ENCODE measurements around the gene PICK1.

The PICK1 gene

DNA sequence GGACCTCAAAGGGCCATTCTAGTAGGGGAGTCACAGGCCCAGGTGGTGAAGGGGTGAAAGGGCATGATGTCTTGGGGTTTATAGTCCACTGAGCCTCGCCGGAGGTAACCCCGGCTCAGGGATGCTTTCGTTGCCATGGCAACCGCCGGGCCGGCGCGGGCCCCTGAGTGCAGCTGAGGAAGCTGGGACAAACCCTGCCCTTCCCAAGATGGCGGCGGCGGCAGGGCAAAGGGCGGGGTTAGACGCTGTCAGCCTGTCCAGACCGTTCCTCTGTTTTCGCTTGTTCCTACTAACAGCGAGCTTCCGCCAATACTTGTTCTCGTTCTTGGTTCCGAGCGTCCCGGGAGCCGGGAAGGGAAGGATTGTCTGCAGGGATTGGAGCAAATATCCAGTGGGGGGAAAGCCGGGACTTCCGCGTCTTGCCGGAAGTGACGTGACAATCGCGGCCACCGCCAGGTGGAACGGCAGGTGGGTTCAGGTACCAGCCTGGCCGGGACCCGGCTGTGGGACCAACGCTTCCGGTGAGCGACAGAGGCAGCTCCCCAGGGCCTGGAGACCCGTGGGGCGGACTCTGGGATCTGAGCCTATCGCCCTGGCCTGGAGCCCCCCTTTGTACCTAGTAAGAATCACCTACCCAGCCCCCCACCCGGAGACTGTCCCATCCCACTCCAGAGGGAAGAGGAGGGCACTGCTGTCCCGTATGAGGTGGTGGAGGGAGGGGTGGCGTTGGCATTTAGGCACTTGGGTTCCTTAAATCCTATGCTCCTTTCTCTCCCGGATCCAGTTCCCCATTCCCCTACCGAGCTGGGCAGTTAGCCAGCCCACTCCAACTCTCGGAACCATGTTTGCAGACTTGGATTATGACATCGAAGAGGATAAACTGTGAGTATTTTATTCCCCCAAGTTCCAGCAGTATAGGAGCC lies at the start of gene PICK1:
Gene PICK1, plus strand, starts transcription at position 436 of the 923 bp plus-strand sequence. Its CDS starts 406 bp downstream, at position 842.
- H3K9ac ChIP-seq (ENCODE audit: low read length), result peak within 1 kb of the TSS; percentile 77
- peak within 1 kb of the TSS; percentile 89 for H3K4me3 ChIP-seq (ENCODE audit: low read length)

DNA sequence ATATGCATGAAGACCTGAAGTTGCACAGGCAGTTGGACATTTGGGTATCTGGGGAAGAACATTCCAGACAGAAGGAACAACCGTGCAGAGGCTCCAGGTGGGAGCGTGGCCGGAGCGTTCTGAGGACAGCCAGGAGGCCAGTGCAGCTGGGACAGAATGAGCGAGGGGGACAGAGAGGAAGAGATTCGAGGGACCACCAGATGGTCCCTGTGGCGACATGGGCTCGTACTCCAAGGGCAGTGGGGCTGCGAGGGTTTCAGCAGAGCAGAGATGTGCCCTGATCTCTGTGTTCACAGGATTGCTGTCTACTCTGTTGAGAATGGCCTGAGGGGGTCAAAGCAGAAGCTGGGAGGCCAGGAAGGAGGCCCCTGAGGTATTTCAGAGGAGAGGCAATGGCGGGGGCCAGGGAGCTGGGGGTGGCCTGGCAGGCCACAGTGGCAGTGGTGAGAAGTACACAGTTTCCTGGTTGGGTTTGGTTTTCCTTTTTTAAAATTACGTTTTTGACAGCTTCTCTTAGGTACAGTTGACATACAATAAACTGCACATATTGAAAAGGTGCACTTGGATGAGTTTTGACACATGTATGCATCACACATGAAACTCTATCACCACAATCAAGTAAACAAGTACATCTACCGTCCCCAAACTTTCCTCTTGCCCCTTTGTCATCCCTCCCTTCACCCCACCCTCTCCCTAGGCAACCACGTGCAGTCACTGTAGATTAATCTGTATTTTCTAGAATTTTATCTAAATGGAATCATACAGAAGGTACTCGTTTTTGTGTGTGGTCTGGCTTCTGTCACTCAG lies 48.0 kb upstream of the PICK1 start:
- no peaks in the 10 kb centered on the region for H3K9me3 ChIP-seq (ENCODE audit: control insufficient read depth, low read depth, low read length)
- H3K4me1 ChIP-seq (ENCODE audit: control insufficient read depth, low read depth, low read length), result no peaks in the 10 kb centered on the region
- no peak overlapping the region for H3K4me3 ChIP-seq (ENCODE audit: low read length)
- no peaks in the 10 kb centered on the region for H3K36me3 ChIP-seq (ENCODE audit: control insufficient read depth, low read depth, low read length)
- no peak overlapping the region for H3K9ac ChIP-seq (ENCODE audit: low read length)
- no peak overlapping the region for H3K27ac ChIP-seq (ENCODE audit: low read length)
- no peaks in the 10 kb centered on the region for H3K27me3 ChIP-seq (ENCODE audit: control insufficient read depth, insufficient read depth, low read length)

More for the DNA sequence above, at the start of gene PICK1:
- Histone ChIP-seq H3K27me3 (ENCODE audit: control insufficient read depth, insufficient read depth, low read length) (no peaks in the 10 kb centered on the region), H3K4me1 (ENCODE audit: control insufficient read depth, low read depth, low read length) (no peaks in the 10 kb centered on the region), H3K27ac (ENCODE audit: low read length) (peak within 1 kb of the TSS; percentile 97), H3K36me3 (ENCODE audit: control insufficient read depth, low read depth, low read length) (no peaks in the 10 kb centered on the region), H3K9me3 (ENCODE audit: control insufficient read depth, low read depth, low read length) (no peaks in the 10 kb centered on the region)

DNA sequence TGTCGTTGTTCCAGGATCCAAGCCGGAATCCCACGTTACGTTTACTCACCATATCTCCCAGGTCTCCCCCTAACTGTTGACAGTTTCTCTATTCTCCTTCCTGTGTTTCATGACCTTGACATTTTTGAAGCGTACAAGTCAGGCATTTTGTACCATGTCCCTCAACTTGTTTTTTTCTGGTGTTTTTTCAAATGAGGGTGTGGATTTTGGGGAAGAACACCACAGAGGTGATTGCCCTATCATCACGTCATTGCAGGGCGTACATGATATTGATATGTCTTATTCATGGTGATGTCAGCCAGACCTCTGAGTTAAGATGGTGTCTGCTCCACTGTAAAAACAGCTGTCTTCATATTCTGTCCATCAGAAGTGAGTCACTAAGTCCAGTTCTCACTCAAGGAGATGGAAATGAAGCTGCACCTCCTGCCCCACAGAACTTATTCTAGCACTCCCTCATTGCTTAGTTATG lies 44.6 kb upstream of the PICK1 start:
- Histone ChIP-seq H3K27ac (ENCODE audit: low read length) (no peak overlapping the region), H3K36me3 (ENCODE audit: control insufficient read depth, low read depth, low read length) (no peaks in the 10 kb centered on the region)

DNA sequence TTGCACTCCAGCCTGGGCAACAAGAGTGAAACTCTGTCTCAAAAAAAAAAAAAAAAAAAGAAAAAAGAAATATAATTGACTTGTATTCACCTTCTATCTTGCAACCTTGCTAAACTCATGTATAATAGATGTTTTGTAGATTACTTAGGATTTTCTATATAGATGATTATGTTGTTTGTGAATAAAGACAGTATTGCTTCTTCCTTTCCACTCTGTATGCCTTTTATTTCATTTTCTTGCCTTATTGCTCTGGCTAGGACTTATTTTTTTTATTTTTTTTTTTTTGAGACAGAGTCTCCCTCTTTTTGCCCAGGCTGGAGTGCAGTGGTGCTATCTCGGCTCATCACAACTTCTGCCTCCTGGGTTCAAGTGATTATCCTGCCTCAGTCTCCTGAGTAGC lies 43.1 kb upstream of the PICK1 start:
- no peak overlapping the region for H3K9ac ChIP-seq (ENCODE audit: low read length)
- H3K4me3 ChIP-seq (ENCODE audit: low read length), result no peak overlapping the region
- H3K27ac ChIP-seq (ENCODE audit: low read length), result no peak overlapping the region
- H3K27me3 ChIP-seq (ENCODE audit: control insufficient read depth, insufficient read depth, low read length), result no peaks in the 10 kb centered on the region
- H3K4me1 ChIP-seq (ENCODE audit: control insufficient read depth, low read depth, low read length), result no peaks in the 10 kb centered on the region
- no peaks in the 10 kb centered on the region for H3K36me3 ChIP-seq (ENCODE audit: control insufficient read depth, low read depth, low read length)
- no peaks in the 10 kb centered on the region for H3K9me3 ChIP-seq (ENCODE audit: control insufficient read depth, low read depth, low read length)

More for the DNA sequence above, 44.6 kb upstream of the PICK1 start:
- Histone ChIP-seq H3K9ac (ENCODE audit: low read length) (no peak overlapping the region), H3K4me3 (ENCODE audit: low read length) (no peak overlapping the region), H3K27me3 (ENCODE audit: control insufficient read depth, insufficient read depth, low read length) (no peaks in the 10 kb centered on the region), H3K9me3 (ENCODE audit: control insufficient read depth, low read depth, low read length) (no peaks in the 10 kb centered on the region), H3K4me1 (ENCODE audit: control insufficient read depth, low read depth, low read length) (no peaks in the 10 kb centered on the region)

DNA sequence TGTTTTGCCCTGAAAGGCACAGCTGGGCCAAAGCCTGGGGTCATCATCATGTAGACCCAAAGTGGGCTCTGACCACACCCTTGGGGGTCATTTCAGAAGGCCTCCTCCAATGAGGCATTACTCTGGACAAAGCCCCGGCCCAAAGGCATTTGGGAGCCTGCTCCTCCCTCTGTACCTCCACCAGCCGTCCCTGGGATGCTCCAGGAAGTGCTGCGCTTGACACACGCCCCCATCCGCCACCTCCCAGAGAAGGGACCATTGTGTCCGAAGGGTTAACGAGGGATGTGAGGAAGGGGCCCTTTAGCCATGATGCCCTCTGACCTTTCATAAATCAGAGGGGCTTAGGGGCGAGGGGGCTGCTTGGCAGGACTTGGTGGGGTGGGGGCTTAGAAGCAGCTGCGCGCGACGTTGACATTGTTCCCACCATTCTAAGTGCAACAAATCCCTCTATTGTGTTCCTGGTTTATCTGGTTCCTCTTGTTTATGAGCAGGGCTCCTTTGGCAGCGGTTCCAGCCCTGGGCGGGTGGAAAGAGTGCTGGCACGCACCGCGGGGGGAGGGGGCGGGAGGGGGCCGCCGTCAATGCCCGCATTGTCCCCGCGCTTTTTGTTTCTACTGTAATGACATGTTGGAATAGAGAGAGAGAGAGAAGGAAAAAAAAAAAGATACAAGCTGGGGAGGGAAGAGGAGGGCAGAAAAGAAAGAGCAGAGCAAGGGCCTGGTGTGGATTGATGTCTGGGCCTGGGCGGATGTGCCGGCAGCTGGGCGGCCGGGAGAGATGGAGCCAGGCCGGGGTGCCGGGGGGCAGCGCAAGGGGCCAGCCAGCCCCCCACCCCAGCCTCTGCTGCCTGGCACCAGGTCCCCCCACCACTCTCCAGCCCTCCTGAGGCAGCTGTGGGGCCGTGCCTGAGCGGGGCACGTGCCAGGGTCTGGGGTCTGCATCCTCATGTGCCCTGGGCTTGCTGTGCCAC lies 40.7 kb upstream of the PICK1 start:
- no peak overlapping the region for H3K27ac ChIP-seq (ENCODE audit: low read length)
- no peaks in the 10 kb centered on the region for H3K4me1 ChIP-seq (ENCODE audit: control insufficient read depth, low read depth, low read length)
- H3K27me3 ChIP-seq (ENCODE audit: control insufficient read depth, insufficient read depth, low read length), result no peaks in the 10 kb centered on the region
- no peak overlapping the region for H3K4me3 ChIP-seq (ENCODE audit: low read length)
- H3K36me3 ChIP-seq (ENCODE audit: control insufficient read depth, low read depth, low read length), result no peaks in the 10 kb centered on the region
- no peak overlapping the region for H3K9ac ChIP-seq (ENCODE audit: low read length)
- H3K9me3 ChIP-seq (ENCODE audit: control insufficient read depth, low read depth, low read length), result no peaks in the 10 kb centered on the region

DNA sequence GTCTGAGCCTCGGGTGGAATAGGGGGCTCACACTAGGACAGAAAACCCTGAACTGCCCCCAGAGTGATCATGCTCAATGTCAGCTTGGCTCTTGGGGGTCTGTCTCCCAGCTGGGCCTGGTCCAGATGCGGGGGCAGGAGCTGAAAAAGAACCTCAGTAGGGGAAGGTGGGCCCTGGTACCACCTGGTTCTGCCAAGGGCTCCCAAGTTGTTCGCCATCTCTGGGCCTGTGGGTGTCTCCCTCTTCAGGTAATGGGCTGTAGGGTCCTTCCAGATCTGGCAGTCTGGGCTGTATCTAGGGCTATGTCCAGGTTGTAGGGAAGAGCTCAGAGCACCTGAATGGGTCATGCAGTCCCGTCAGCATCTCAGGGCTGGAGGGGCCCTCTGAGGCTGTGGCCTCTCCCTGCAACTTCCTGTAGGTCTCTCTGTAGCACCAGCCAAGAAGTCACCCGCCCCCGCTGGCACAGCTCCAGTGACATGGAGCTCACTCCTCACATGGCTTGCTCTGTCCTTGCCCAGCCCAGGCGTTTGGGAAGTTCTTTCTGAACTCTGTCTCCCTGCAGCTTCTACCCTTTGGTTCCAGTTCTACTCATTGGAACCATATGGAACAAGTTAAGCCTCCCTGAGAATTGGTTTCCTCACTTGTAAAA lies 39.8 kb upstream of the PICK1 start:
- H3K36me3 ChIP-seq (ENCODE audit: control insufficient read depth, low read depth, low read length), result no peaks in the 10 kb centered on the region
- H3K9me3 ChIP-seq (ENCODE audit: control insufficient read depth, low read depth, low read length), result no peaks in the 10 kb centered on the region
- H3K27ac ChIP-seq (ENCODE audit: low read length), result no peak overlapping the region
- no peaks in the 10 kb centered on the region for H3K27me3 ChIP-seq (ENCODE audit: control insufficient read depth, insufficient read depth, low read length)
- no peaks in the 10 kb centered on the region for H3K4me1 ChIP-seq (ENCODE audit: control insufficient read depth, low read depth, low read length)
- H3K4me3 ChIP-seq (ENCODE audit: low read length), result no peak overlapping the region
- no peak overlapping the region for H3K9ac ChIP-seq (ENCODE audit: low read length)

DNA sequence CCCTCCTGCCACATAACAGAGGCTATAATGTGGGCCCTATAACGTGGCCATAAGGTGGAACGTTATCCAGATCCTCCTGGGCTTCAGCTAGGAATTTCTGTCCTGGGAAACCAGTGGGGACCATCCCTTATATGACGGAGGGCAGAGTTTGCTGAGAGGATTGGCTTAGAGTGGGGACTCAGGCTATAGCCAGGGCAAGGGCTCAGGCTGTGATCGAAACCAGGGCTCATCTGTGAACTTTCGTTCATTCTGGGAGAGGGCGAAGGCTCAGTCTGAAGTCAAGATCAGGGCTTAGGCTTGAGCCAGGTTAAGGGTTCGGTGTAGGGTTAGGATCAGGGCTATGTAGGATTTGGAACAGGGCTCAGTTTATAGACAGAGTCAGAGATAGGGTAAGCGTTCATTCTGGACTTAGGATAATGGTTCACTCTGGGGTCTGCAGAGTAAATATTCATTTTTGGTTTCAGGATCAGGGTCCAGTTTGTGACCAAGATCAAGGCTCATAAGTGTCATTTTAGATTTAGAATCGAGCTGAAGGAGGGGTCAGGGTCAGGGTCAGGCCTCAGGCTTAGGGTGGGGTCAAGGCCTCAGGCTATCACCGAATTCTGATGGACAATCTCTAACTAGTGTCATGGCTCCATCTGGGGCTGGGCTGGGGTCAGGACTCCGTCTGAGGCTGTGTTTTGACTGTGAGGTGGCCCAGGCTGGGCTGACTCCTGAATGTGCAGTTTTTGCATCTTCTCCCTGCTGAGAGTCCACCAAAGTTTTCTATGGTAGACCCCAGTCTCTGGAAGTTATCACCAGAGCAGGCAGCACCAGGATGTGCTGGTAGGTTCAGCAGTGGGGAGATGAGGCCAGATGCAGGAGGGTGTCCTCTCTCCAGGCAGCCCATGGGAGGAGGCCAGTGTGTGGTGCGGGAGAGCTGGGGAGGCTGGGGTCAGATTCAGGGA lies 39.0 kb upstream of the PICK1 start:
- H3K27me3 ChIP-seq (ENCODE audit: control insufficient read depth, insufficient read depth, low read length), result no peaks in the 10 kb centered on the region
- no peak overlapping the region for H3K27ac ChIP-seq (ENCODE audit: low read length)
- H3K36me3 ChIP-seq (ENCODE audit: control insufficient read depth, low read depth, low read length), result no peaks in the 10 kb centered on the region
- H3K9me3 ChIP-seq (ENCODE audit: control insufficient read depth, low read depth, low read length), result no peaks in the 10 kb centered on the region
- no peaks in the 10 kb centered on the region for H3K4me1 ChIP-seq (ENCODE audit: control insufficient read depth, low read depth, low read length)
- H3K9ac ChIP-seq (ENCODE audit: low read length), result no peak overlapping the region
- H3K4me3 ChIP-seq (ENCODE audit: low read length), result no peak overlapping the region

DNA sequence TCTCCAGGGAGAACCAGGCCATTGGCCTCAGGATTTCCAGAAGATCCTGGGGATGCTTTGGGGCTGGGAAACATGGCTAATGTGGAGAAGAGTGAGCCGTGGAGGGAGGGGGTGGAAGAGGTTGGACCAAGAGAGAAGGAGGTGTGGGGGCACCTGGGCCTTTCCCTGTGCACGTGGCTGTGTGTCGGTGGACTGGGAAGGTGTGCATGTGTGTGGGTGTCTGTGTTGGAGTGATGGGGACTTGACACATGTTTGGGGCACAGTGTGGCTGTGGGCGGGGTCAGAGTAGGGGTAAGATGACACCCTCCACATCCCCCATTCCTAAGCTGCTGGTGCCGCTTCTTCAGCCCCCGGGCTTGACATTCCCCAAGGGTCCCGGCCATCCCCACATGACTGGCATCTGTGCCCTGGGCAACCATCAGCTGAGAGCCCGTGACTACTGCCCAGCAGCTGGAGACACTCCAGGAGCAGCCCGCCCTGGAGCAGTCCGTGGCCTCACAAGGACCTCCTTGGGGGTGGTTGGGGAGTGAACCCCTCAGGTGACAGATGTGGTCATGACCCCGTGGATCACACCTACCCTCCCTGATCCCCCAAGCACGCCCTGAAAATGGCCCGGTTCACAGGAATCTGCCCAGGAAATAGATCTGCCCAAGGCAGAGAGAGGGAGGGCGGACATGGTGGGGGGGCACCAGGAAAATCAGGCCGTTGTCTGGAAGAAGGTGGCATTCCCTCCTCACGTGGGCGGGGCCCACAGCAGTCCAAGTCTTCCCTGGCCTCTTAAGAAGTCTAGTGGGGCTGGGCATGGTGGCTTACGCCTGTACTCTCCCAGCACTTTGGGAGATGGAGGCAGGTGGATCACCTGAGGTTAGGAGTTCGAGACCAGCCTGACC lies 38.0 kb upstream of the PICK1 start:
- no peak overlapping the region for H3K27ac ChIP-seq (ENCODE audit: low read length)
- no peaks in the 10 kb centered on the region for H3K27me3 ChIP-seq (ENCODE audit: control insufficient read depth, insufficient read depth, low read length)
- H3K9me3 ChIP-seq (ENCODE audit: control insufficient read depth, low read depth, low read length), result no peaks in the 10 kb centered on the region
- no peak overlapping the region for H3K4me3 ChIP-seq (ENCODE audit: low read length)
- H3K9ac ChIP-seq (ENCODE audit: low read length), result no peak overlapping the region
- H3K4me1 ChIP-seq (ENCODE audit: control insufficient read depth, low read depth, low read length), result no peaks in the 10 kb centered on the region
- H3K36me3 ChIP-seq (ENCODE audit: control insufficient read depth, low read depth, low read length), result no peaks in the 10 kb centered on the region

DNA sequence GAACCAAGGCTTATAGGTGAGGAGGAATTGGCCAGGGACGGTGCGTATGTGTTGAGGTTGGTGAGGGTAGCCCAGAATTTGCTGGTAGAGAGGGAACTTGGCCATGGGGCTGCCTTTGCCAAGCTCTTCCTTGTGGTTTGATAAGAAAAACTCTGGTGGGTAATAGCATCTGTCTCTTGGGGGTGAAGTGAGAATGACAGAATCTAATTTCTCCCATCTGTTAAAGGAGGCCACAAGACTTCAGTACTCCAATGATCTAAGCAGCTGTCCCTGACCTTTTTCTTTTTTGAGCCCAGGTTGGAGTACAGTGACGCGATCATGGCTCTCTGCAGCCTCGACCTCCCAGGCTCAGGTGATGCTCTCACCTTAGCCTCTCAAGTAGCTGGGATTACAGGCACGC lies 36.0 kb upstream of the PICK1 start:
- no peaks in the 10 kb centered on the region for H3K9me3 ChIP-seq (ENCODE audit: control insufficient read depth, low read depth, low read length)
- H3K27me3 ChIP-seq (ENCODE audit: control insufficient read depth, insufficient read depth, low read length), result no peaks in the 10 kb centered on the region
- H3K27ac ChIP-seq (ENCODE audit: low read length), result no peak overlapping the region
- H3K4me3 ChIP-seq (ENCODE audit: low read length), result no peak overlapping the region
- no peaks in the 10 kb centered on the region for H3K4me1 ChIP-seq (ENCODE audit: control insufficient read depth, low read depth, low read length)
- no peaks in the 10 kb centered on the region for H3K36me3 ChIP-seq (ENCODE audit: control insufficient read depth, low read depth, low read length)
- no peak overlapping the region for H3K9ac ChIP-seq (ENCODE audit: low read length)
